Panc1 (cell line): ENCODE measurements around the gene ALG6. TPM values are rescaled to one million over a fixed set of nuclear protein-coding genes. Genes with fewer than 3 reads are reported as not detected.

ENCODE experiments used
- ATAC-seq: fragments of 200-7000 bp; cut with Tn5 transposase; 2 replicates; pipeline ENCODE4 v1.9.1; 2020; ENCODE audit warnings: mild to moderate bottlenecking, moderate library complexity
- BruUV-seq: library from RNA; stranded (reverse); fragments of 400-500 nt; replicated peaks from 2 replicates; lab custom pipeline; 2021; lab: Mats Ljungman, UMichigan
- CTCF ChIA-PET: fragments of 300-600 bp; sonication (Branson Sonifier 250); formaldehyde crosslinking; loops from one replicate; lab custom pipeline; 2022; ENCODE audit warnings: antibody characterized with exemption; lab: Charles Lee
- POLR2A ChIA-PET: fragments of 300-600 bp; sonication (Branson Sonifier 250); formaldehyde crosslinking; loops from one replicate; lab custom pipeline; 2022; ENCODE audit warnings: antibody characterized with exemption; lab: Charles Lee
- DNase-seq: peaks from one replicate; pipeline ENCODE4 v3.0.0-alpha.2; 2010; ENCODE audit warnings: low read depth, low spot score
- H3K27ac ChIP-seq: 2 replicates; pipeline ENCODE4 v1.5.1; 2011; ENCODE audit warnings: mild to moderate bottlenecking, low read length, inconsistent platforms
- H3K27me3 ChIP-seq: fragments of 200-500 bp; sonication (Bioruptor generic); 2 replicates; pipeline ENCODE4 v1.6.0; 2014; ENCODE audit warnings: low read length, inconsistent platforms; ENCODE audit not compliant: control insufficient read depth, insufficient read depth
- H3K36me3 ChIP-seq: fragments of 200-500 bp; sonication (Bioruptor generic); 2 replicates; pipeline ENCODE4 v1.5.1; 2014; ENCODE audit warnings: inconsistent platforms, mild to moderate bottlenecking, low read length, moderate library complexity; ENCODE audit not compliant: control insufficient read depth, insufficient read depth
- H3K4me1 ChIP-seq: 2 replicates; pipeline ENCODE4 v1.5.1; 2011; ENCODE audit warnings: inconsistent platforms, mild to moderate bottlenecking, low read length, moderate library complexity; ENCODE audit not compliant: control insufficient read depth, insufficient read depth
- H3K4me3 ChIP-seq, 2 experiments: 2 replicates each; pipeline ENCODE4 v1.5.1; 2011 to 2012; ENCODE audit warnings: low read depth in 2 of 2, low read length in 2 of 2, mild to moderate bottlenecking in 2 of 2, inconsistent platforms in 1 of 2, moderate library complexity in 1 of 2
- H3K9me3 ChIP-seq: fragments of 200-500 bp; sonication (Bioruptor generic); 2 replicates; pipeline ENCODE4 v1.5.1; 2014; ENCODE audit warnings: low read depth, mild to moderate bottlenecking, inconsistent platforms, low read length, moderate library complexity; ENCODE audit not compliant: control insufficient read depth, insufficient read depth
- POLR2AphosphoS5 ChIP-seq: IDR thresholded peaks from 2 replicates; pipeline ENCODE4 v1.6.1; 2012; ENCODE audit warnings: mild to moderate bottlenecking, low read depth, low read length, moderate library complexity
- SIN3A ChIP-seq: IDR thresholded peaks from 2 replicates; pipeline ENCODE4 v1.6.1; 2012; ENCODE audit warnings: low read depth, mild to moderate bottlenecking, low read length, moderate library complexity, borderline replicate concordance; ENCODE audit not compliant: insufficient read depth
- TCF7L2 ChIP-seq: IDR thresholded peaks from 2 replicates; pipeline ENCODE4 v1.6.1; 2011; ENCODE audit warnings: mild to moderate bottlenecking, low read depth, low read length, inconsistent platforms
- in situ Hi-C: cut with HindIII; loops from 2 replicates; pipeline ENCODE4 v1.10.0; 2016; ENCODE audit warnings: low sequenced_read_pairs, low pct_unique_long_range_greater_than_20kb
- intact Hi-C: fragments of 100-400 bp; cut with micrococcal nuclease; formaldehyde crosslinking; loops from one replicate; pipeline ENCODE4 v1.10.0; 2022; ENCODE audit not compliant: unreplicated experiment
- total RNA-seq: library from RNA; stranded (reverse); gene quantifications from one replicate; pipeline ENCODE4 v1.2.1, GENCODE V29; 2021; ENCODE audit not compliant: unreplicated experiment
- TF ChIP-seq, protein P1 (sequence below): fragments of 450-650 bp; IDR thresholded peaks from 2 replicates; pipeline ENCODE4 v1.5.1; 2017; ENCODE audit warnings: mild to moderate bottlenecking
- TF ChIP-seq, protein P2 (sequence below), 2 experiments: IDR thresholded peaks; 2 replicates each; pipeline ENCODE4 v1.6.1; 2011 to 2012; ENCODE audit warnings: low read depth in 2 of 2, control low read depth in 1 of 2, low read length in 1 of 2, mild to moderate bottlenecking in 1 of 2, moderate library complexity in 1 of 2; ENCODE audit not compliant: insufficient read depth in 1 of 2

The ALG6 gene
- total RNA-seq, 1 experiment from 2014 or later: 22.6 TPM

DNA sequence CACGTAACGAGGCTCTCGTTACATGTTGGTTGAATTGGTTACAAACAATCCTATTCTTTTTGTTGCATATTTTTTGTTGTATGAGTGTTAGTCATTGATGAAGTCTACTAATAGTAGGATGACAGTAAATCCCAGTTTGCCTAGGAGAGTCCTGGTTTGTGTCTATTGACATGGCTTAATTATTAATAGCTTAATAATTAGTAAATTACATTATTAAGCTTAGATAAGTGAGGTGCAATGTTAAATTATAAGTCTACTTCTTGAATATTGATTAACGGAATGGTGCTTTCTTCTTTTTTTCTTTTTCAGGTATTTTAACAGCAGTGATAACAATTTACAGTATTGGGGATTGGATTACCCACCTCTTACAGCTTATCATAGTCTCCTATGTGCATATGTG, 34.5 kb downstream of the ALG6 start:
- Histone ChIP-seq H3K27me3 (no peaks in the 10 kb centered on the region), H3K4me1 (no peaks in the 10 kb centered on the region), H3K27ac (no peak overlapping the region), H3K4me3 (no peak overlapping the region), H3K36me3 (0 out of 2 replicates have a peak, but pooled peaks cover 6% of the 10 kb centered on the region), H3K9me3 (no peaks in the 10 kb centered on the region)
- intact Hi-C loops: no loop called here
- in situ Hi-C loops: no loop called here
- TF ChIP-seq TCF7L2: no peak
- TF ChIP-seq, protein P1, sequence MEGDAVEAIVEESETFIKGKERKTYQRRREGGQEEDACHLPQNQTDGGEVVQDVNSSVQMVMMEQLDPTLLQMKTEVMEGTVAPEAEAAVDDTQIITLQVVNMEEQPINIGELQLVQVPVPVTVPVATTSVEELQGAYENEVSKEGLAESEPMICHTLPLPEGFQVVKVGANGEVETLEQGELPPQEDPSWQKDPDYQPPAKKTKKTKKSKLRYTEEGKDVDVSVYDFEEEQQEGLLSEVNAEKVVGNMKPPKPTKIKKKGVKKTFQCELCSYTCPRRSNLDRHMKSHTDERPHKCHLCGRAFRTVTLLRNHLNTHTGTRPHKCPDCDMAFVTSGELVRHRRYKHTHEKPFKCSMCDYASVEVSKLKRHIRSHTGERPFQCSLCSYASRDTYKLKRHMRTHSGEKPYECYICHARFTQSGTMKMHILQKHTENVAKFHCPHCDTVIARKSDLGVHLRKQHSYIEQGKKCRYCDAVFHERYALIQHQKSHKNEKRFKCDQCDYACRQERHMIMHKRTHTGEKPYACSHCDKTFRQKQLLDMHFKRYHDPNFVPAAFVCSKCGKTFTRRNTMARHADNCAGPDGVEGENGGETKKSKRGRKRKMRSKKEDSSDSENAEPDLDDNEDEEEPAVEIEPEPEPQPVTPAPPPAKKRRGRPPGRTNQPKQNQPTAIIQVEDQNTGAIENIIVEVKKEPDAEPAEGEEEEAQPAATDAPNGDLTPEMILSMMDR: no peak
- TF ChIP-seq SIN3A: no peak
- TF ChIP-seq POLR2AphosphoS5: no peak
- TF ChIP-seq, protein P2, sequence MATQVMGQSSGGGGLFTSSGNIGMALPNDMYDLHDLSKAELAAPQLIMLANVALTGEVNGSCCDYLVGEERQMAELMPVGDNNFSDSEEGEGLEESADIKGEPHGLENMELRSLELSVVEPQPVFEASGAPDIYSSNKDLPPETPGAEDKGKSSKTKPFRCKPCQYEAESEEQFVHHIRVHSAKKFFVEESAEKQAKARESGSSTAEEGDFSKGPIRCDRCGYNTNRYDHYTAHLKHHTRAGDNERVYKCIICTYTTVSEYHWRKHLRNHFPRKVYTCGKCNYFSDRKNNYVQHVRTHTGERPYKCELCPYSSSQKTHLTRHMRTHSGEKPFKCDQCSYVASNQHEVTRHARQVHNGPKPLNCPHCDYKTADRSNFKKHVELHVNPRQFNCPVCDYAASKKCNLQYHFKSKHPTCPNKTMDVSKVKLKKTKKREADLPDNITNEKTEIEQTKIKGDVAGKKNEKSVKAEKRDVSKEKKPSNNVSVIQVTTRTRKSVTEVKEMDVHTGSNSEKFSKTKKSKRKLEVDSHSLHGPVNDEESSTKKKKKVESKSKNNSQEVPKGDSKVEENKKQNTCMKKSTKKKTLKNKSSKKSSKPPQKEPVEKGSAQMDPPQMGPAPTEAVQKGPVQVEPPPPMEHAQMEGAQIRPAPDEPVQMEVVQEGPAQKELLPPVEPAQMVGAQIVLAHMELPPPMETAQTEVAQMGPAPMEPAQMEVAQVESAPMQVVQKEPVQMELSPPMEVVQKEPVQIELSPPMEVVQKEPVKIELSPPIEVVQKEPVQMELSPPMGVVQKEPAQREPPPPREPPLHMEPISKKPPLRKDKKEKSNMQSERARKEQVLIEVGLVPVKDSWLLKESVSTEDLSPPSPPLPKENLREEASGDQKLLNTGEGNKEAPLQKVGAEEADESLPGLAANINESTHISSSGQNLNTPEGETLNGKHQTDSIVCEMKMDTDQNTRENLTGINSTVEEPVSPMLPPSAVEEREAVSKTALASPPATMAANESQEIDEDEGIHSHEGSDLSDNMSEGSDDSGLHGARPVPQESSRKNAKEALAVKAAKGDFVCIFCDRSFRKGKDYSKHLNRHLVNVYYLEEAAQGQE (IDR thresholded peaks at IDR 0.05; ENCODE audit: insufficient read depth in 1 of 2, low read depth in 2 of 2, low read length in 1 of 2): no peak
- DNase-seq (no peak), ATAC-seq (no peak)
- BruUV-seq: no TSS peak
- ChIA-PET POLR2A (no interaction called here), CTCF (interaction anchor here (0.6 kb wide), 1 partner anchor 15 kb away, joined by 4 read pairs; no protein-coding TSS in a partner anchor)

DNA sequence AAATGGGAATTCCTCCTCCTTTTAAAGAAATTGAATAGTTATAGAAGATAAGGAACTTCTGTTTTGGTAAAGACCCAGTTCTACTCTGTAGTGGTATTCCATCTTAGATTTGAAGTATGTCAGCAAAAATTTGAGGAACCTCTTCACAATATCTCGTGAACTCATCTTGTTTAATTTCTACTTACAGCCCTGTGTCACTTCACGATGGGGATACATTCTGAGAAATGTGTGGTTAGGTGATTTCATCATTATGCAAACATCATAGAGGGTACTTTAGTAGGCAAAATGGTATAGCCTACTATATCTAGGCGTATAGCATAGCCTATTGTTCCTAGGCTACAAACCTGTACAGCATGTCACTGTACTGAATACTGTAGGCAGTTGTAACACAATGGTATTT, 36.0 kb downstream of the ALG6 start:
- Histone ChIP-seq H3K36me3 (0 out of 2 replicates have a peak, but pooled peaks cover 6% of the 10 kb centered on the region), H3K9me3 (no peaks in the 10 kb centered on the region), H3K4me1 (no peaks in the 10 kb centered on the region), H3K4me3 (no peak overlapping the region), H3K27ac (no peak overlapping the region), H3K27me3 (no peaks in the 10 kb centered on the region)
- CTCF ChIA-PET: no interaction called here
- in situ Hi-C loops (no loop called here), intact Hi-C loops (no loop called here)
- DNase-seq (no peak), ATAC-seq (no peak)
- POLR2A ChIA-PET: no interaction called here
- no TSS peak for BruUV-seq
- TF ChIP-seq, protein P1: no peak
- TF ChIP-seq, protein P2 (IDR thresholded peaks at IDR 0.05; ENCODE audit: insufficient read depth in 1 of 2, low read depth in 2 of 2, low read length in 1 of 2): no peak
- TF ChIP-seq SIN3A (no peak), TCF7L2 (no peak), POLR2AphosphoS5 (no peak)
